ENCODE results near the gene CCS.

DNA sequence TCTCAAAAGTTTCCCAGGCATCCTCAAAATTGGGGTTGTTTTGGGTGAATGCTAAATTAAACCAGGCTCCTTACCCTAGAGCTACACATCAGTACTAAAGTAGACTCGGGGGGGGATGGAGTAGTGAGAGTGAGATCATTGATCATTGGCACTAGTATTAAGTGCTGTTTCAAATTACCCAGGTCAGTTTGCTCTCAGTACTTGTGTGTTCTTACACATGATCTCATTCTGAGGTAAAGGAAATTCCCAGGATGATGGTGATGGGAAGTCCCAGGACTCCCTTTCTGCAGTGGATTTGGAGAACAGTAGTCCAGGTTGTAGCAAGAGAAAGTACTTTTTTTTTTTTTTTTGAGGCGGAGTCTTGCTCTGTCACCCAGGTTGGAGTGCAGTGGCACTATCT lies 58.0 kb downstream of the CCS start:
- TF ChIP-seq EZH2phosphoT487 (conservative IDR thresholded peaks at IDR 0.05; ENCODE audit: low read length): no peak
- TF ChIP-seq, protein P1, sequence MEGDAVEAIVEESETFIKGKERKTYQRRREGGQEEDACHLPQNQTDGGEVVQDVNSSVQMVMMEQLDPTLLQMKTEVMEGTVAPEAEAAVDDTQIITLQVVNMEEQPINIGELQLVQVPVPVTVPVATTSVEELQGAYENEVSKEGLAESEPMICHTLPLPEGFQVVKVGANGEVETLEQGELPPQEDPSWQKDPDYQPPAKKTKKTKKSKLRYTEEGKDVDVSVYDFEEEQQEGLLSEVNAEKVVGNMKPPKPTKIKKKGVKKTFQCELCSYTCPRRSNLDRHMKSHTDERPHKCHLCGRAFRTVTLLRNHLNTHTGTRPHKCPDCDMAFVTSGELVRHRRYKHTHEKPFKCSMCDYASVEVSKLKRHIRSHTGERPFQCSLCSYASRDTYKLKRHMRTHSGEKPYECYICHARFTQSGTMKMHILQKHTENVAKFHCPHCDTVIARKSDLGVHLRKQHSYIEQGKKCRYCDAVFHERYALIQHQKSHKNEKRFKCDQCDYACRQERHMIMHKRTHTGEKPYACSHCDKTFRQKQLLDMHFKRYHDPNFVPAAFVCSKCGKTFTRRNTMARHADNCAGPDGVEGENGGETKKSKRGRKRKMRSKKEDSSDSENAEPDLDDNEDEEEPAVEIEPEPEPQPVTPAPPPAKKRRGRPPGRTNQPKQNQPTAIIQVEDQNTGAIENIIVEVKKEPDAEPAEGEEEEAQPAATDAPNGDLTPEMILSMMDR (IDR thresholded peaks at IDR 0.05; ENCODE audit: insufficient read depth, low read length, poor library complexity, severe bottlenecking): no peak
